ENCODE measurements around the gene TBC1D8. TPM values are rescaled to one million over a fixed set of nuclear protein-coding genes. Genes with fewer than 3 reads are reported as not detected.

Gene TBC1D8
- total and polyA plus RNA-seq, 2 of the 13 experiments (the other 11 are each of a cell fraction or from before 2014, with no cell fraction given) = 45.1 to 95.4 TPM

- TF ChIP-seq ZNF362 (CRISPR knock-in tag; IDR thresholded peaks at IDR 0.05; ENCODE audit: borderline replicate concordance) (peak; percentile 68; the same call in 1 of the 2 replicates), TEAD3 (CRISPR knock-in tag; optimal IDR thresholded peaks at IDR 0.05; ENCODE audit: borderline replicate concordance) (peak; percentile 29)
Measured at GRCh38 chr2:101038455-101039255, 112.5 kb downstream of the TBC1D8 start (continued).

DNA sequence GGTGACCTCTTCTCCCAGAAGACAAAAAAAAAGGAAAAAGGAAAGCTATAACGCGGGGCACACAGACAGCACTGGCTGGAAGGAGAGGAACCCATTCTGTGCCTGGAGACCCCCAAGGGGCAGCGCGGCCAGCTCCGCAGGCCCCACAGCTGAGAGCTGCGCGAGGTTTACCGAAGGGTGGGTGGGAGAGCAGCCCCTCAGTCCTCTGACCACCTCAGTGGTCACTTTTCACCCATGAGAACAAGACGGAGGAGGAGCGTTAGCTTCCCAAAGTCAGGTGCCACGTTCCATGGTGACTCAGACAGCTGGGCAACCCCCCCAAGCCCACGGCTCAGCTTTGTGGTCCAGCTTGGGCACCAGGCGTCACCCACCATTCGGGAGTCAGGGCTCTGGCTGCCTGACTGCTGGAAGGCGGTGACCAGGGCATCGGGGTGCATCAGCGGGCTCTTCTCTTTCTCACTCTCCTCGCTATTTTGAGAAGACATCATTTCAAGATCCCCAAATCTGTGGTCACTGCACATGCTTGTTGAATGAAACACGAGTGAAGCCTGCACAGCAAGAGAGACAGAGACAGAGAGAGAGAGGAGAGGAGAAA lies 113.9 kb downstream of the TBC1D8 start:
- no peaks in the 10 kb centered on the region for H3K79me2 ChIP-seq (ENCODE audit: insufficient read depth, low read length)
- H3K9ac ChIP-seq (ENCODE audit: insufficient read depth, low read depth, low read length) = no peak overlapping the region
- ATAC-seq (no peak), DNase-seq (ENCODE audit: low spot score) (no peak), FAIRE-seq (no peak)
- no peaks in the 10 kb centered on the region for H3K27me3 ChIP-seq (ENCODE audit: control insufficient read depth in 1 of 2, insufficient read depth in 2 of 2, low read length in 2 of 2)
- WGBS (ENCODE audit: low lambda C conversion rate) = 93% methylated on average over 15 of the region's 19 CpGs
- H3K27ac ChIP-seq (ENCODE audit: extremely low read length, insufficient read depth, low read length) = no peak overlapping the region
- no peaks in the 10 kb centered on the region for H3K9me3 ChIP-seq (ENCODE audit: low read length)
- in situ Hi-C loops (cut with HindIII; ENCODE audit: extremely low pct_ligation_motif_present, low pct_unique_long_range_greater_than_20kb) (loop anchor here (5.0 kb wide), 1 partner anchor 115 kb away; the partner anchor contains the start of gene TBC1D8), intact Hi-C loops (cut with micrococcal nuclease; ENCODE audit: unreplicated experiment) (loop anchor here (2.0 kb wide), 1 partner anchor 160 kb away; no protein-coding TSS in a partner anchor)
- ChIA-PET CTCF (ENCODE audit: low intra/inter-chr PET ratio, low total read pairs) (interaction anchor here (0.6 to 4.6 kb wide), 7 partner anchors 25 to 214 kb away, joined by 3 to 93 read pairs (median 4); partner anchors contain the start of gene TBC1D8), POLR2A (interaction anchor here (1.4 to 2.6 kb wide), 2 partner anchors 112 to 115 kb away, joined by 3 to 15 read pairs; partner anchors contain the start of gene TBC1D8)
- TF ChIP-seq ARNT2 (CRISPR knock-in tag; IDR thresholded peaks at IDR 0.05; ENCODE audit: low read depth) (no peak), SAFB2 (CRISPR knock-in tag; IDR thresholded peaks at IDR 0.05; ENCODE audit: borderline replicate concordance, low read depth) (no peak), AGO2 (optimal IDR thresholded peaks at IDR 0.05; ENCODE audit: low read depth, low read length) (peak; percentile 49), CC2D1A (CRISPR knock-in tag; IDR thresholded peaks at IDR 0.05) (no peak), SIN3B (IDR thresholded peaks at IDR 0.05; ENCODE audit: low read length) (no peak), ZNF256 (CRISPR knock-in tag; conservative IDR thresholded peaks at IDR 0.05) (no peak), ZFP1 (CRISPR knock-in tag; IDR thresholded peaks at IDR 0.05) (no peak)
- BruUV-seq (replicated peaks) = no TSS peak
- no peaks in the 10 kb centered on the region for H4K20me1 ChIP-seq (ENCODE audit: insufficient read depth, low read length)
- H3K4me1 ChIP-seq (ENCODE audit: insufficient read depth, low read length) = no peaks in the 10 kb centered on the region
- H3K4me2 ChIP-seq (ENCODE audit: low read depth, low read length) = no peak overlapping the region
- H3K36me3 ChIP-seq (replicated peaks in 1 of 2; ENCODE audit: control insufficient read depth in 1 of 2, insufficient read depth in 2 of 2, low read length in 2 of 2) = peaks cover 41 to 89% of the 10 kb centered on the region in 2 experiments
- no peak overlapping the region for H2AFZ ChIP-seq (ENCODE audit: low read length)
- H3K4me3 ChIP-seq (replicated peaks in 1 of 3; ENCODE audit: insufficient read depth in 1 of 3, low read depth in 2 of 3, low read length in 3 of 3) = no peak overlapping the region

Measured in HepG2 (cell line).